AG09319 (cell line): Measurements from ENCODE around the gene F2RL3.

Experiments used
- DNase-seq: peaks from one replicate; pipeline ENCODE4 v3.0.0-alpha.2; 2010; ENCODE audit warnings: low read depth; ENCODE audit errors: extremely low read depth
- CTCF ChIP-seq: IDR thresholded peaks from 2 replicates; pipeline ENCODE4 v1.5.1; 2011; ENCODE audit warnings: low read depth, mild to moderate bottlenecking, inconsistent platforms, low read length, moderate library complexity

Gene F2RL3

GRCh38 chr19:16901491-16902175 lies 12.8 kb downstream of the F2RL3 start:
- DNase-seq, result no peak
- TF ChIP-seq CTCF, result no peak

- TF ChIP-seq CTCF, result no peak
- DNase-seq, result no peak
Observed at GRCh38 chr19:16902545-16902944, 13.7 kb downstream of the F2RL3 start.

- no peak for DNase-seq
- no peak for TF ChIP-seq CTCF
Observed at GRCh38 chr19:16903347-16903746, 14.5 kb downstream of the F2RL3 start.

GRCh38 chr19:16904599-16904998 lies 15.8 kb downstream of the F2RL3 start:
- TF ChIP-seq CTCF, result no peak

GRCh38 chr19:16908759-16909158 lies 20.0 kb downstream of the F2RL3 start:
- no peak for DNase-seq
- TF ChIP-seq CTCF, result no peak

More at GRCh38 chr19:16904599-16904998, 15.8 kb downstream of the F2RL3 start:
- no peak for DNase-seq

- no peak for DNase-seq
- no peak for TF ChIP-seq CTCF
Observed at GRCh38 chr19:16911046-16911445, 22.2 kb downstream of the F2RL3 start.

GRCh38 chr19:16912780-16913179 lies 24.0 kb downstream of the F2RL3 start:
- DNase-seq, result no peak
- no peak for TF ChIP-seq CTCF
